Body of pancreas (tissue), 4 donors: ENCODE data around the gene CLDN5. TPM values are rescaled to one million over a fixed set of nuclear protein-coding genes. Genes with fewer than 3 reads are reported as not detected.

Source experiments
- ATAC-seq: fragments of 150-250 bp; one replicate; pipeline ENCODE4 v1.9.1; 2016
- DNase-seq, 4 donors: peaks; one replicate each; pipeline ENCODE4 v3.0.0-alpha.2; 2019
- H3K27ac ChIP-seq, 4 donors: fragments of 200-600 bp; sonication (generic); 1 replicate in 3 of 4; 2 replicates in 1 of 4; pipeline versions ENCODE4 v1.5.1 to v1.6.1; 2016 to 2019; ENCODE audit warnings: mild to moderate bottlenecking in 1 of 4, mixed read lengths in 1 of 4, moderate library complexity in 1 of 4
- H3K27me3 ChIP-seq, 2 donors: fragments of 200-600 bp; sonication (generic); one replicate each; pipeline ENCODE4 v1.6.0; 2016; ENCODE audit warnings: mild to moderate bottlenecking in 1 of 2
- H3K36me3 ChIP-seq, 2 donors: fragments of 200-600 bp; sonication (generic); replicated peaks in 1 of 2; 2 replicates each; pipeline ENCODE4 v1.5.1; 2016; ENCODE audit warnings: low read depth in 2 of 2; ENCODE audit not compliant: insufficient read depth in 1 of 2
- H3K4me1 ChIP-seq: fragments of 200-600 bp; sonication (generic); one replicate; pipeline ENCODE4 v1.6.0; 2016
- H3K4me3 ChIP-seq, 2 donors: fragments of 200-600 bp; sonication (generic); 1 replicate in 1 of 2; 2 replicates in 1 of 2; pipeline ENCODE4 v1.5.1; 2016 to 2019
- H3K9me3 ChIP-seq, 3 donors: fragments of 200-600 bp; sonication (generic); 1 replicate in 2 of 3; 2 replicates in 1 of 3; pipeline ENCODE4 v1.5.1; 2016
- POLR2A ChIP-seq, 3 donors: fragments of 450-650 bp; IDR thresholded peaks; one replicate each; pipeline ENCODE4 v1.6.1; 2016; ENCODE audit warnings: antibody characterized with exemption in 3 of 3, mild to moderate bottlenecking in 2 of 3
- WGBS, 2 donors: methylation state at CpG; one replicate each; pipeline ENCODE4 v1.1.5; 2017; 5-methylcytosine and 5-hydroxymethylcytosine counted together
- intact Hi-C: fragments of 100-400 bp; cut with DNase I; formaldehyde crosslinking; loops from one replicate; pipeline ENCODE4 v1.15.1; 2023
- total RNA-seq, 2 donors: library from RNA; depleted of rRNA; stranded (reverse); fragments of >200 nt; gene quantifications; one replicate each; pipeline ENCODE4 v1.1.0, GENCODE V29; 2016
- TF ChIP-seq, protein P1 (sequence below), 7 experiments: fragments of 450-650 bp in 4 of 7; fragments of 200-600 bp in 3 of 7; sonication (generic) in 3 of 7; IDR thresholded peaks; one replicate each; pipeline ENCODE4 v1.5.1; 2016 to 2019; ENCODE audit warnings: antibody characterized with exemption in 7 of 7

The CLDN5 gene
- total RNA-seq, 2 donors from 2014 or later: 36.9 to 80.4 TPM

DNA sequence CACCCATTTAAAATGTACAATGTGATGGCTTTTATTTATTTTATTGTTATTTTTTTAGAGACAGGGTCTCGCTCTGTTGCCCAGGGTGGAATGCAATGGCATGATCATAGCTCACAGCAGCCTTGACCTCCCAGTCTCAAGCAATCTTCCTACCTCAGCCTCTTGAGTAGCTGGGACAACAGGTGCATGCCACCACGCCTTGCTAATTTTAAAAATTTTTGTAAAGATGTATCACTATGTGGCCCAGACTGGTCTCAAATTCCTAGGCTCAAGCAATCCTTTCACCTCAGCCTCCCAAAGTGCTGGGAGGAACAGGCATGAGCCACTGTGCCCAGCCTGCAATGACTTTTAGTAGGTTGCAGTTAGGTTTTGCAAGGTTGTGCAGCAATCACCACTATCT is 14.3 kb downstream of the CLDN5 start:
- Histone ChIP-seq H3K4me1 (no peaks in the 10 kb centered on the region), H3K36me3 (no peaks in the 10 kb centered on the region), H3K4me3 (no peak overlapping the region), H3K27ac (no peak overlapping the region), H3K9me3 (no peaks in the 10 kb centered on the region), H3K27me3 (no peaks in the 10 kb centered on the region)
- no peak for DNase-seq
- TF ChIP-seq, protein P1, sequence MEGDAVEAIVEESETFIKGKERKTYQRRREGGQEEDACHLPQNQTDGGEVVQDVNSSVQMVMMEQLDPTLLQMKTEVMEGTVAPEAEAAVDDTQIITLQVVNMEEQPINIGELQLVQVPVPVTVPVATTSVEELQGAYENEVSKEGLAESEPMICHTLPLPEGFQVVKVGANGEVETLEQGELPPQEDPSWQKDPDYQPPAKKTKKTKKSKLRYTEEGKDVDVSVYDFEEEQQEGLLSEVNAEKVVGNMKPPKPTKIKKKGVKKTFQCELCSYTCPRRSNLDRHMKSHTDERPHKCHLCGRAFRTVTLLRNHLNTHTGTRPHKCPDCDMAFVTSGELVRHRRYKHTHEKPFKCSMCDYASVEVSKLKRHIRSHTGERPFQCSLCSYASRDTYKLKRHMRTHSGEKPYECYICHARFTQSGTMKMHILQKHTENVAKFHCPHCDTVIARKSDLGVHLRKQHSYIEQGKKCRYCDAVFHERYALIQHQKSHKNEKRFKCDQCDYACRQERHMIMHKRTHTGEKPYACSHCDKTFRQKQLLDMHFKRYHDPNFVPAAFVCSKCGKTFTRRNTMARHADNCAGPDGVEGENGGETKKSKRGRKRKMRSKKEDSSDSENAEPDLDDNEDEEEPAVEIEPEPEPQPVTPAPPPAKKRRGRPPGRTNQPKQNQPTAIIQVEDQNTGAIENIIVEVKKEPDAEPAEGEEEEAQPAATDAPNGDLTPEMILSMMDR (IDR thresholded peaks at IDR 0.05): no peak
- TF ChIP-seq POLR2A (IDR thresholded peaks at IDR 0.05): no peak
- ATAC-seq: no peak
- 91 to 94% methylated on average over 2 of the region's 2 CpGs for WGBS, 2 donors
- intact Hi-C loops: no loop called here

DNA sequence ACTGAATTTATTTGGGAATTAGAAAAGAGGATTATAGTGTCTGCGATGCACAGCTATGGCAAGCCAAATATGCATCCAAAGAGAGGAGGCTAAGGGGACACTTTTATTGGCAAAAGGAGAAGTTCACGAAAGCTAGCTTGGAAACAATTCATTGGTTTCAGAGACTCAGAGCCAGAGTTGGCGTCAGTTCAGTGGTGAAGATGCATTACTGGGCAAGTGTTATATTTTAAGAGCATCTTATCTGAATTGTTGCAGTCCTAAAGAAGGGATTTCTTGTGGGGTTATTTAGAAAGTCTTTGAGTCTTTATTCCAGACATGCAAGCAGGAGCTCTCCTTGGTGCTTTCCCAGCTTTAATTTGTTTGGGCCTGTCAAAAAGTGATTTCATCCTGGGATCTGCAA is 15.0 kb downstream of the CLDN5 start:
- 91 to 92% methylated on average over 3 of the region's 3 CpGs for WGBS, 2 donors
- TF ChIP-seq POLR2A (IDR thresholded peaks at IDR 0.05): no peak
- TF ChIP-seq, protein P1 (IDR thresholded peaks at IDR 0.05): no peak
- intact Hi-C loops: no loop called here

DNA sequence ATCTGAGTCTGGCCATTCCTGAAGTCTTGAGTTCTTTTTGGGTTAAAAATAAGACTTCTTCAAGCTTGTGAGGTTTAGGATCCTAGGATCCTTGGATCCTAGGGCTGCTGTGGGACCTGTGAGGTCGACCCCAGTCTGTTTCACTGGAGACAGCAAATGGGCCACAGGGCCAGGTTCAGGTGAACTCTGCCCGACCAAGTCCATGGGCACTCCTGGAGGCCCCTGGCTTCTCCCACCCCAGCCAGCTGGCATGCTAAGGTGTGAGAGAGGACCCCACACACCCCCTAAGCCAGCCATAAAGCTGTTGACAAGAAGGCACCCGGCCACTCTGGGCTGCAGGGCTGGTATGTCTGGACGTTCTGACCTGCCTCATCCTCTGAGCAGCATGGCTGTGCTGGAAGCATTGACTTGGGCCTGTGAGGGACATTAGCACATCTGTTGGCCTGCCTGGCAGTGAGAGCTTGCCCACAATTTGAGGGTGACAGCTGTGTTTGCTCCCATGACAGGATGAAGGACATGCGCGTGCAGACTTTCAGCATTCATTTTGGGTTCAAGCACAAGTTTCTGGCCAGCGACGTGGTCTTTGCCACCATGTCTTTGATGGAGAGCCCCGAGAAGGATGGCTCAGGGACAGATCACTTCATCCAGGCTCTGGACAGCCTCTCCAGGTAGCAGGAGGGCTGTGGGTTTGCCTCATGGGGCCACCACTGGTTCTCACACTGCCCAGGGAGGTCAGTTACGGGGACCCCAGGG is 16.0 kb downstream of the CLDN5 start:
- H3K9me3 ChIP-seq: no peaks in the 10 kb centered on the region
- no peak for DNase-seq
- H3K4me1 ChIP-seq: no peaks in the 10 kb centered on the region
- no peak for ATAC-seq
- H3K36me3 ChIP-seq: no peaks in the 10 kb centered on the region
- H3K4me3 ChIP-seq: no peak overlapping the region
- 87 to 88% methylated on average over 4 to 10 of the region's 10 CpGs for WGBS, 2 donors
- no peaks in the 10 kb centered on the region for H3K27me3 ChIP-seq
- intact Hi-C loops: no loop called here
- H3K27ac ChIP-seq: no peak overlapping the region
- TF ChIP-seq, protein P1 (IDR thresholded peaks at IDR 0.05): no peak
- TF ChIP-seq POLR2A (IDR thresholded peaks at IDR 0.05): no peak

More for the DNA sequence above, 15.0 kb downstream of the CLDN5 start:
- Histone ChIP-seq H3K4me1 (no peaks in the 10 kb centered on the region), H3K9me3 (no peaks in the 10 kb centered on the region), H3K36me3 (no peaks in the 10 kb centered on the region), H3K27ac (no peak overlapping the region), H3K27me3 (no peaks in the 10 kb centered on the region), H3K4me3 (no peak overlapping the region)
- ATAC-seq: no peak
- DNase-seq: no peak

DNA sequence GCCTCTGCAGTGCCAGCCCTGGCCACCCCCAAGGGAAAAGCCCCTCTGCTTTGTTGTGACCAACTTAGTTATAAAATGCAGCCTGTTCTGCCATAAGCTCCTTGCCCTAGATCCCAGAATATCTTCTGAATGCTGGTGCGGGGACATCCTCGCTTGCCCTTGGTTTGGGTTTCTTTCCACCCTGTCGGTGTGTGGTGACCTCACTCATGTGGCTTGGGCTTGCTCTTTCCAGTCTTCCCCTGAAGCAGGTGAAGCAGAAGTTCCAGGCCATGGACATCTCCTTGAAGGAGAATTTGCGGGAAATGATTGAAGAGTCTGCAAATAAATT is 16.7 kb downstream of the CLDN5 start:
- Histone ChIP-seq H3K36me3 (no peaks in the 10 kb centered on the region), H3K9me3 (no peaks in the 10 kb centered on the region), H3K4me1 (no peaks in the 10 kb centered on the region), H3K27ac (no peak overlapping the region), H3K27me3 (no peaks in the 10 kb centered on the region), H3K4me3 (no peak overlapping the region)
- intact Hi-C loops: no loop called here
- TF ChIP-seq, protein P1 (IDR thresholded peaks at IDR 0.05): no peak
- no peak for TF ChIP-seq POLR2A (IDR thresholded peaks at IDR 0.05)
- 97 to 100% methylated on average over 4 of the region's 4 CpGs for WGBS, 2 donors
- DNase-seq (no peak), ATAC-seq (no peak)

DNA sequence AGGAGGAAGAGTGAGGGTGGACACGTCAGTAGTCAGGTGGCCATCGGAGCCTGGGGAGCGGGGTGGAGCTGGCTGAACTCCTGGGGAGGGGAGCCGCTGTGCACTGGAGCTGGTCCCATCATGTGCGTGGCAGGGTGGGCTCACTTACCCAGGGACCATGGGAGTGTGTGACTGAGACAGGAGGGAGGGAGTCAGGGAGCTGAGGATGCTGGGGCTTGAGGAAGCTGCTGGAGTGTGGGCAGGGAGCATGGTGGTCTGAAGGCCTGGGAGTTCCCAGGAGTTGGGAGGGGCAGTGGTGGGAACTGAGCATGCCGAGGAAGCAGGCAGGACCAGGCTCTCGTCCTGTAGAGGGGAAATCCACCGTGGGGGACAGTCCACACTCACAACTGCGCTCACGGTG is 18.0 kb downstream of the CLDN5 start:
- intact Hi-C loops: no loop called here
- ATAC-seq (no peak), DNase-seq (no peak)
- 89% methylated on average over 10 of the region's 10 CpGs for WGBS, 2 donors
- Histone ChIP-seq H3K36me3 (no peaks in the 10 kb centered on the region), H3K9me3 (no peaks in the 10 kb centered on the region), H3K27ac (no peak overlapping the region), H3K4me1 (no peaks in the 10 kb centered on the region), H3K27me3 (no peaks in the 10 kb centered on the region), H3K4me3 (no peak overlapping the region)
- no peak for TF ChIP-seq POLR2A (IDR thresholded peaks at IDR 0.05)
